Superior temporal gyrus (tissue), 1 donor: ENCODE measurements around the gene KATNIP.

Source experiments
- DNase-seq: peaks from one replicate; pipeline ENCODE4 v3.0.0-alpha.2; 2016; ENCODE audit errors: extremely low spot score

Gene KATNIP

GRCh38 chr16:27549746-27550581 lies at the start of gene KATNIP, which contains the start of gene GTF3C1:
Gene KATNIP (plus strand): TSS chr16:27550144. CDS start chr16:27550171, 27 bp downstream.
Gene GTF3C1 (minus strand): TSS chr16:27549913. CDS start chr16:27549890, 23 bp downstream.
- peak; percentile 99 for DNase-seq

GRCh38 chr16:27500801-27501200 lies 49.1 kb upstream of the KATNIP start:
- DNase-seq, result no peak

GRCh38 chr16:27503662-27504061 lies 46.3 kb upstream of the KATNIP start:
- no peak for DNase-seq

- DNase-seq, result no peak
Observed at GRCh38 chr16:27505297-27506236, 44.4 kb upstream of the KATNIP start.

- DNase-seq, result no peak
Observed at GRCh38 chr16:27506771-27507170, 43.2 kb upstream of the KATNIP start.

- no peak for DNase-seq
Observed at GRCh38 chr16:27508476-27508875, 41.5 kb upstream of the KATNIP start.

GRCh38 chr16:27511657-27512448 lies 38.1 kb upstream of the KATNIP start:
- DNase-seq, result no peak

GRCh38 chr16:27514806-27515205 lies 35.1 kb upstream of the KATNIP start:
- peak; percentile 49 for DNase-seq

GRCh38 chr16:27515874-27516353 lies 34.0 kb upstream of the KATNIP start:
- DNase-seq, result peak; percentile 16

- DNase-seq, result no peak
Observed at GRCh38 chr16:27516365-27516764, 33.6 kb upstream of the KATNIP start.

- no peak for DNase-seq
Observed at GRCh38 chr16:27517664-27518063, 32.3 kb upstream of the KATNIP start.

- no peak for DNase-seq
Observed at GRCh38 chr16:27518226-27518625, 31.7 kb upstream of the KATNIP start.

GRCh38 chr16:27520982-27521673 lies 28.8 kb upstream of the KATNIP start:
- DNase-seq, result no peak

- DNase-seq, result no peak
Observed at GRCh38 chr16:27522173-27522707, 27.7 kb upstream of the KATNIP start.

GRCh38 chr16:27526180-27526579 lies 23.8 kb upstream of the KATNIP start:
- DNase-seq, result no peak

GRCh38 chr16:27528294-27528693 lies 21.6 kb upstream of the KATNIP start:
- no peak for DNase-seq

GRCh38 chr16:27529962-27530361 lies 20.0 kb upstream of the KATNIP start:
- peak; percentile 60 for DNase-seq

GRCh38 chr16:27531186-27531585 lies 18.8 kb upstream of the KATNIP start:
- no peak for DNase-seq

- DNase-seq, result no peak
Observed at GRCh38 chr16:27531826-27532800, 17.8 kb upstream of the KATNIP start.
